Suprapubic skin (tissue), 4 donors: ENCODE results near the gene DGKQ. TPM values are rescaled to one million over a fixed set of nuclear protein-coding genes. Genes with fewer than 3 reads are reported as not detected.

Experiments used
- DNase-seq, 2 donors: peaks; one replicate each; pipeline ENCODE4 v3.0.0-alpha.2; 2019; ENCODE audit warnings: low spot score in 2 of 2
- H3K27ac ChIP-seq: fragments of 200-600 bp; sonication (generic); one replicate; pipeline ENCODE4 v1.5.1; 2019
- H3K27me3 ChIP-seq: fragments of 200-600 bp; sonication (generic); one replicate; pipeline ENCODE4 v1.5.1; 2019
- H3K36me3 ChIP-seq: fragments of 200-600 bp; sonication (generic); one replicate; pipeline ENCODE4 v1.5.1; 2019
- H3K4me1 ChIP-seq: fragments of 200-600 bp; sonication (generic); one replicate; pipeline ENCODE4 v1.5.1; 2019
- H3K4me3 ChIP-seq: fragments of 200-600 bp; sonication (generic); one replicate; pipeline ENCODE4 v1.5.1; 2019; ENCODE audit warnings: mild to moderate bottlenecking
- H3K9me3 ChIP-seq: fragments of 200-600 bp; sonication (generic); one replicate; pipeline ENCODE4 v1.5.1; 2019
- EP300 ChIP-seq: sonication (generic); formaldehyde crosslinking; IDR thresholded peaks from one replicate; pipeline ENCODE4 v1.6.1; 2017; ENCODE audit warnings: antibody characterized with exemption
- POLR2A ChIP-seq, 2 donors: fragments of 450-650 bp; IDR thresholded peaks; one replicate each; pipeline ENCODE4 v1.6.1; 2017; ENCODE audit warnings: antibody characterized with exemption in 2 of 2, mild to moderate bottlenecking in 2 of 2, moderate library complexity in 2 of 2
- POLR2AphosphoS5 ChIP-seq, 3 donors: sonication (generic); formaldehyde crosslinking; IDR thresholded peaks; one replicate each; pipeline ENCODE4 v1.6.1; 2017; ENCODE audit warnings: antibody characterized with exemption in 3 of 3
- WGBS: methylation state at CpG from one replicate; pipeline ENCODE4 v1.1.5; 2018; 5-methylcytosine and 5-hydroxymethylcytosine counted together
- total RNA-seq, 4 donors: library from RNA; depleted of rRNA; stranded (reverse); fragments of >200 nt; gene quantifications; one replicate each; pipeline ENCODE4 v1.1.0, GENCODE V29; 2016
- TF ChIP-seq, protein P1 (sequence below), 2 donors: fragments of 200-600 bp in 1 of 2; fragments of 450-650 bp in 1 of 2; sonication (generic) in 1 of 2; IDR thresholded peaks; one replicate each; pipeline ENCODE4 v1.5.1; 2016 to 2019; ENCODE audit warnings: antibody characterized with exemption in 2 of 2, mild to moderate bottlenecking in 1 of 2, moderate library complexity in 1 of 2

The DGKQ gene, protein sequence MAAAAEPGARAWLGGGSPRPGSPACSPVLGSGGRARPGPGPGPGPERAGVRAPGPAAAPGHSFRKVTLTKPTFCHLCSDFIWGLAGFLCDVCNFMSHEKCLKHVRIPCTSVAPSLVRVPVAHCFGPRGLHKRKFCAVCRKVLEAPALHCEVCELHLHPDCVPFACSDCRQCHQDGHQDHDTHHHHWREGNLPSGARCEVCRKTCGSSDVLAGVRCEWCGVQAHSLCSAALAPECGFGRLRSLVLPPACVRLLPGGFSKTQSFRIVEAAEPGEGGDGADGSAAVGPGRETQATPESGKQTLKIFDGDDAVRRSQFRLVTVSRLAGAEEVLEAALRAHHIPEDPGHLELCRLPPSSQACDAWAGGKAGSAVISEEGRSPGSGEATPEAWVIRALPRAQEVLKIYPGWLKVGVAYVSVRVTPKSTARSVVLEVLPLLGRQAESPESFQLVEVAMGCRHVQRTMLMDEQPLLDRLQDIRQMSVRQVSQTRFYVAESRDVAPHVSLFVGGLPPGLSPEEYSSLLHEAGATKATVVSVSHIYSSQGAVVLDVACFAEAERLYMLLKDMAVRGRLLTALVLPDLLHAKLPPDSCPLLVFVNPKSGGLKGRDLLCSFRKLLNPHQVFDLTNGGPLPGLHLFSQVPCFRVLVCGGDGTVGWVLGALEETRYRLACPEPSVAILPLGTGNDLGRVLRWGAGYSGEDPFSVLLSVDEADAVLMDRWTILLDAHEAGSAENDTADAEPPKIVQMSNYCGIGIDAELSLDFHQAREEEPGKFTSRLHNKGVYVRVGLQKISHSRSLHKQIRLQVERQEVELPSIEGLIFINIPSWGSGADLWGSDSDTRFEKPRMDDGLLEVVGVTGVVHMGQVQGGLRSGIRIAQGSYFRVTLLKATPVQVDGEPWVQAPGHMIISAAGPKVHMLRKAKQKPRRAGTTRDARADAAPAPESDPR
- total RNA-seq, result 10 to 100 TPM; 19.5 to 27.6 (median 23.8) TPM

DNA sequence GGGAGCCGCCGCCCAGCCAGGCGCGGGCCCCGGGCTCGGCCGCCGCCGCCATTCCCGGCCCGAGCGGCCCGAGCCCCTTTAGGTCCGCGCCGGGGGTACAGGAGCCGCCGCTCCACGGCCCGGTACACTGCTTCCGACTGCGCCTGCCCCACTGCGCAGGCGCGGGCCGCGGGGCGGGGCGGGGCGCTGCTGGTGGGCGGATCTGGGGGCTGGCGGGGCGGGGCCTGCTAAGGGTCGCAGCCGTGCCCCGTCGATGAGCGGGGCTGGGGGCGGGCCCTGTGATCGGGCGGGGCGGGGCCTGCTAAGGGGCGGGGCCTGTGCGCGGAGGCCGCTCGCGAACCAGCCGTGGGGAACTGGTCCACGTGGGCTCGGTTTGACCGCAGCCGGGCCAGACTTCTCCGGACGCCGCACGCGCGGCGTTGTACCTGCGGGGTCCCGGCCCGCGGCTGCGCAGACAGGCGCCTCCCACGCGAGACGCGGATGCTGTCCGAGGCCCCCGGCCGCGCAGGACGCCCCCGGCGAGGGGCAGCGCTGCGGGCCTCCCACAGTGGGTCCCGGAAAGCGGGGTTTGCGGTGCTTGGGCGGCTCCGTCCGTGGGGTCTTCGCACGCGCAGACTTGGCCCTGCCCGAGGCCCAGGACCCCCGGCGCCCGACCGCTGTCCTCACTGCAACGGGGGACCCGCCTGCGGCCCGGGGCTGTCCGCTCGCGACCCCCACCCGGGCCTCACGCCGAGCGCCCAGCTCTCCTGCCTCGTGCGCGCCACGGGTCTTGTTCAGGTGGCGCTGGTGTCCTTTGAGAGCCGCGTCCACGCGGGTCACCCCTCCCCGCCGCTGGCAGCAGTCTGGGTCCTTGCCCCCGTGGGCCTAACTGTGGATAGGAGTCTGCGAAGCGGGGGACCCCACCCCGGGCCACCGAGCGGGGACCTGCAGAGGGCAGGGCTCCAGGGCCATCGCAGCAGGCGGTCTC lies at the start of gene DGKQ:
Gene DGKQ, minus strand, starts transcription at position 139 of the 967 bp plus-strand sequence. Its CDS starts 87 bp downstream, at position 52.
- Histone ChIP-seq H3K27ac (no peak within 1 kb of the TSS), H3K27me3 (no peaks in the 10 kb centered on the region), H3K9me3 (no peaks in the 10 kb centered on the region), H3K4me1 (peaks cover 35% of the 10 kb centered on the region), H3K4me3 (peak within 1 kb of the TSS; percentile 76), H3K36me3 (no peaks in the 10 kb centered on the region)
- TF ChIP-seq POLR2AphosphoS5 (IDR thresholded peaks at IDR 0.05), result no peak
- no peak for TF ChIP-seq POLR2A (IDR thresholded peaks at IDR 0.05)
- TF ChIP-seq, protein P1, sequence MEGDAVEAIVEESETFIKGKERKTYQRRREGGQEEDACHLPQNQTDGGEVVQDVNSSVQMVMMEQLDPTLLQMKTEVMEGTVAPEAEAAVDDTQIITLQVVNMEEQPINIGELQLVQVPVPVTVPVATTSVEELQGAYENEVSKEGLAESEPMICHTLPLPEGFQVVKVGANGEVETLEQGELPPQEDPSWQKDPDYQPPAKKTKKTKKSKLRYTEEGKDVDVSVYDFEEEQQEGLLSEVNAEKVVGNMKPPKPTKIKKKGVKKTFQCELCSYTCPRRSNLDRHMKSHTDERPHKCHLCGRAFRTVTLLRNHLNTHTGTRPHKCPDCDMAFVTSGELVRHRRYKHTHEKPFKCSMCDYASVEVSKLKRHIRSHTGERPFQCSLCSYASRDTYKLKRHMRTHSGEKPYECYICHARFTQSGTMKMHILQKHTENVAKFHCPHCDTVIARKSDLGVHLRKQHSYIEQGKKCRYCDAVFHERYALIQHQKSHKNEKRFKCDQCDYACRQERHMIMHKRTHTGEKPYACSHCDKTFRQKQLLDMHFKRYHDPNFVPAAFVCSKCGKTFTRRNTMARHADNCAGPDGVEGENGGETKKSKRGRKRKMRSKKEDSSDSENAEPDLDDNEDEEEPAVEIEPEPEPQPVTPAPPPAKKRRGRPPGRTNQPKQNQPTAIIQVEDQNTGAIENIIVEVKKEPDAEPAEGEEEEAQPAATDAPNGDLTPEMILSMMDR (IDR thresholded peaks at IDR 0.05), result no peak
- no peak for TF ChIP-seq EP300
- WGBS, result 64% methylated on average over 37 of the region's 123 CpGs
- peak; percentile 91 to 93 for DNase-seq

DNA sequence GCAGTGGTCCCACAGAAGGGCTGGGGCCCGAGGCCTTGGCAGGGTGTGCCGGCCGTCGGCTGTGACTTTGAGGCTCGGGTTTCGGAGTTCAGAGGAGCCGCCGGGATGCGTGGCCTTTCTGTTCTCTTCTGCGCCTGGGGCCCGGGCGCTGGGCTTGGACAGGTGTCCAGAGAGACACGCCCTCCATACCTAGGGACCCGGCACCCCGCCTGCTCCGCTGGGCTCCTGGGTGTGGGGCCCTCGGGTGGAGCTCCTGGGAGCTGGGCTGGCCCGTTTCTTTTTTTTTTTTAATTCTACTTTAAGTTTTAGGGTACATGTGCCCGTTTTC lies 49.3 kb upstream of the DGKQ start:
- DNase-seq, result no peak
- H3K9me3 ChIP-seq, result no peaks in the 10 kb centered on the region
- WGBS, result 56% methylated on average over 17 of the region's 19 CpGs
- peaks cover 3% of the 10 kb centered on the region for H3K4me1 ChIP-seq
- no peaks in the 10 kb centered on the region for H3K27me3 ChIP-seq
- peaks cover 20% of the 10 kb centered on the region for H3K36me3 ChIP-seq
- H3K4me3 ChIP-seq, result no peak overlapping the region
- H3K27ac ChIP-seq, result no peak overlapping the region
- no peak for TF ChIP-seq POLR2A (IDR thresholded peaks at IDR 0.05)
- no peak for TF ChIP-seq EP300
- no peak for TF ChIP-seq POLR2AphosphoS5 (IDR thresholded peaks at IDR 0.05)
- TF ChIP-seq, protein P1 (IDR thresholded peaks at IDR 0.05), result no peak

DNA sequence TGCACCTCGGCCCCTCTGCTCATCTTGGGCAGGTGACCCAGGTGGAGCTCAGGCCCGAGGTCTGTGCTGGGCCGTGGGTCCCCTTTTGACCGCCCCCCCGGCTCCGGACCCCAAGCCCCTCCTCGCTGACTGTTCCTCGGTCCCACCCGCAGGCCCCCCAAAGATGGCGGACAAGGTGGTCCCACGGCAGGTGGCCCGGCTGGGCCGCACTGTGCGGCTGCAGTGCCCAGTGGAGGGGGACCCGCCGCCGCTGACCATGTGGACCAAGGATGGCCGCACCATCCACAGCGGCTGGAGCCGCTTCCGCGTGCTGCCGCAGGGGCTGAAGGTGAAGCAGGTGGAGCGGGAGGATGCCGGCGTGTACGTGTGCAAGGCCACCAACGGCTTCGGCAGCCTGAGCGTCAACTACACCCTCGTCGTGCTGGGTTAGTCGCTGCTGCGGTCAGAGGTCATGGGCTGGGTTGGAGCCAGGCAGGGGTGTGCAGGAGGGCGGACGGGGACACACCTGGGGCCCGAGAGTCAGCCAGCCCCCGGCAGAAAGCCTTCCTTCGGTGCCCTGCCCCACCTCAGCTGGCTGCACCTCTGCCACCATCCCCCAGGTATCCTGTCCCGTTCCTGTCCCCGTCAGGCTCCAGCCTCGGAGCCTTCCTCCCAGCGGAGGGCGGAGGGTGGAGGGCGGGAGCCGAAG lies 48.8 kb upstream of the DGKQ start:
- peaks cover 3% of the 10 kb centered on the region for H3K4me1 ChIP-seq
- no peak for TF ChIP-seq POLR2AphosphoS5 (IDR thresholded peaks at IDR 0.05)
- TF ChIP-seq EP300, result no peak
- TF ChIP-seq, protein P1 (IDR thresholded peaks at IDR 0.05), result no peak
- no peak overlapping the region for H3K4me3 ChIP-seq
- no peaks in the 10 kb centered on the region for H3K9me3 ChIP-seq
- H3K36me3 ChIP-seq, result peaks cover 20% of the 10 kb centered on the region
- no peak for DNase-seq
- no peak overlapping the region for H3K27ac ChIP-seq
- H3K27me3 ChIP-seq, result no peaks in the 10 kb centered on the region
- 89% methylated on average over 21 of the region's 46 CpGs for WGBS

DNA sequence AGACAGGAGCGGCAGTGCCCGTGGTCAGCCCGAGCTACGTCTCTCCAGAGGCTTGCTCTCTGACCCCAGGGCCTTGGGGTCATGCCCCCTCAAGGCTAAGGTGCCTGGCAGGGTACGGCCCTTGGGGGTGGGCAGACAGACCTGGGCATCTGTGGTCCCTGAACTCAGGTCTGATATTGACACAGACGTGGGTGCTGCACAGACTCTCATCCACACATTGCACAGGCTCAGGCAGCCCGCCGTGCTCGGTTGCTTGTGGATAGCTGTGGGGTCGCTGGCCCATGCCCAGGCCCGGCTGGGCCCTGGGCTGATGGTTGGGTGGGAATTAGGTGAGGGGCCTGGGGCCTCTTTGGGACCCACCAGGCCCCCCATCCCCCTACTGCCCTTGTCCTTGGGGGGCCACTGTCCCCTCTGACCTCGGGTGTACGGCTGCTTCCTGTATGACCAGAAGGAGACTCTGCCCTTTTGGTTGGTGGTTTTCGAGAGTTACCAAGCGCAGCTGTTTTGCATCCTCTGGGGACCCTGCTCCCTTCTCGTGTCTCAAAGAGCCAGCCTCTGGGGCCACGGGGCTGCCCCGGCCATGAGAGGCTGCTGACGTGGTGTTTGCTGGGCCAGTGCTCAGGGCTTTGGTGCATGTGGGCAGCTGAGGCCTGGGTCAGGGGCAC lies 48.1 kb upstream of the DGKQ start:
- no peak for DNase-seq
- H3K4me1 ChIP-seq, result peaks cover 3% of the 10 kb centered on the region
- H3K27me3 ChIP-seq, result no peaks in the 10 kb centered on the region
- 100% methylated on average over 2 of the region's 19 CpGs for WGBS
- no peak overlapping the region for H3K4me3 ChIP-seq
- H3K9me3 ChIP-seq, result no peaks in the 10 kb centered on the region
- H3K36me3 ChIP-seq, result peaks cover 20% of the 10 kb centered on the region
- no peak overlapping the region for H3K27ac ChIP-seq
- TF ChIP-seq POLR2AphosphoS5 (IDR thresholded peaks at IDR 0.05) (no peak), POLR2A (IDR thresholded peaks at IDR 0.05) (no peak), EP300 (no peak)
- TF ChIP-seq, protein P1 (IDR thresholded peaks at IDR 0.05), result no peak
